ENCODE data around the gene RPL4.

DNA sequence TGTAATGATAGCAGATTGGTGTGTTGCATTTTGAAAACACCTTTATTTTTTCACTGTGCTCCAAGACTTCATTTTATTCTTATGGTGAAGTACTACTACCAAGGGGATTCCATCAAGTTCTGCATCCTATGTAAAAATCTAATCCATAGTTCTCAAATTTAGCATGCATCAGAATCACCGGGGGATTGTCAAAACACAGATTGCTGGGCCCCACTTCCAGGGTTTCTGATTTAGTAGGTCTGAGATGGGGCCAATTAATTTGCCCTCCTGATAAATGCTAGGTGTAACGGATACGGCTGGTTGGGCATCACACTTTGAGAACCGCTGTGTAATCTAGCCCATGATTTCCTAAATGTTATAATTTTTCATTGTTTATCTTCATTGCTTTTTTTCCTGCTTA is 1.2 kb upstream of the RPL4 start:
- TF ChIP-seq, protein P1, sequence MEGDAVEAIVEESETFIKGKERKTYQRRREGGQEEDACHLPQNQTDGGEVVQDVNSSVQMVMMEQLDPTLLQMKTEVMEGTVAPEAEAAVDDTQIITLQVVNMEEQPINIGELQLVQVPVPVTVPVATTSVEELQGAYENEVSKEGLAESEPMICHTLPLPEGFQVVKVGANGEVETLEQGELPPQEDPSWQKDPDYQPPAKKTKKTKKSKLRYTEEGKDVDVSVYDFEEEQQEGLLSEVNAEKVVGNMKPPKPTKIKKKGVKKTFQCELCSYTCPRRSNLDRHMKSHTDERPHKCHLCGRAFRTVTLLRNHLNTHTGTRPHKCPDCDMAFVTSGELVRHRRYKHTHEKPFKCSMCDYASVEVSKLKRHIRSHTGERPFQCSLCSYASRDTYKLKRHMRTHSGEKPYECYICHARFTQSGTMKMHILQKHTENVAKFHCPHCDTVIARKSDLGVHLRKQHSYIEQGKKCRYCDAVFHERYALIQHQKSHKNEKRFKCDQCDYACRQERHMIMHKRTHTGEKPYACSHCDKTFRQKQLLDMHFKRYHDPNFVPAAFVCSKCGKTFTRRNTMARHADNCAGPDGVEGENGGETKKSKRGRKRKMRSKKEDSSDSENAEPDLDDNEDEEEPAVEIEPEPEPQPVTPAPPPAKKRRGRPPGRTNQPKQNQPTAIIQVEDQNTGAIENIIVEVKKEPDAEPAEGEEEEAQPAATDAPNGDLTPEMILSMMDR (IDR thresholded peaks at IDR 0.05; ENCODE audit: borderline replicate concordance, extremely low read depth, low read length, poor library complexity, severe bottlenecking) = no peak
- no peak for TF ChIP-seq EZH2 (IDR thresholded peaks at IDR 0.05; ENCODE audit: borderline replicate concordance, low read depth, low read length, severe bottlenecking)

All from DND-41 (cell line).